C1 segment of cervical spinal cord (tissue), 14 donors: ENCODE data around the gene SLC35F3.
A peak's percentile ranks its signal among the peaks of the same experiment; 100 is the strongest.
"Not testable (repeated sequence)": the region's sequence is repeated elsewhere in the genome, so short reads cannot be mapped to it uniquely, and the experiment has no call there.

ENCODE experiments used
- DNase-seq, 14 donors: peaks; one replicate each; lab custom pipeline; 2025; lab: John Stamatoyannopoulos, UW

The SLC35F3 gene

GRCh38 chr1:233904633-233905415 lies at the start of gene SLC35F3:
SLC35F3 (plus strand) TSS chr1:233904676.
- DNase-seq, result peak in 2 of 14 donors; percentile 22 to 48

- no peak for DNase-seq
These were observed 45.0 kb upstream of the SLC35F3 start for GRCh38 chr1:233859446-233859845.

DNA sequence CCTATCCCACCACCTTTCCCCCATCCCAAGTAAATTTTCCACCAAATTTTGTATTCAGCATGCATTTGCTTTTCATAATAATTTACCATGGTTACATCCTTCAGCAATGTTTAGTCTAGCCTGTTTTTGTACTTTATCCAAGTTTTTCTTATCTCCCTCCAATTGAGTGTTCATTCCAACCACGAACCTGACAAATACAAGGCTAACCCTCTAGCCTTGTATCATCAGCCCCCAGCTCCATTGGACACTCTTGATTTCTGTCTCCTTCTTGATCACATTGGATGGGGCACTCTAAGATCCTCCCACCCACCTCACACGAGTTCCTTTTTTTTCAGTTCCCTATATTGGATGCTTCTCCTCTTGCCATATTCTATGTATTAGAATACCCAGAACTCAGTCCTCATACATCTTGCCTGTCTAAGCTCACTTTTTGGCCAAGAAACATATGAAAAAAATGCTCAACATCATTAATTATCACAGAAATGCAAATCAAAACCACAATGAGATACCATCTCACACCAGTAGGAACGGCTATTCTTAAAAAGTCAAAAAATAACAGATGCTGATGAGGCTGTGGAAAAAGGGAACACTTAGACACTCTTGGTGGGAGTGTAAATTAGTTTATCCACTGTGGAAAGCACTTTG lies 40.5 kb upstream of the SLC35F3 start:
- DNase-seq, result no peak

DNA sequence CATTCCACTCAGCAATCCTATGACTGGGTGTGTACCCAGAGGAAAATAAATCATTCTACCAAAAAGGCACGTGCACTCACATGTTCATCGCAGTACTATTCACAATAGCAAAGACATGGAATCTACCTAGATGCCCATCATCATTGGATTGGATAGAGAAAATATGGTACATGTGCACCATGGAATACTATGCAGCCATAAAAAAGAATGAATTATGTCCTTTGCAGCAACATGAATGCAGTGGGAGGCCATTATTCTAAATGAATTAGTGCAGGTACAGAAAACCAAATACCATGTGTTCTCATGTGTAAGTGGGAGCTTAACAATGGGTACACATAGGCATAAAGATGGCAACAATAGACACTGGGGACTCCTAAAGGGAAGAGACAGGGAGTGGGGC lies 39.9 kb upstream of the SLC35F3 start:
- no peak for DNase-seq

DNA sequence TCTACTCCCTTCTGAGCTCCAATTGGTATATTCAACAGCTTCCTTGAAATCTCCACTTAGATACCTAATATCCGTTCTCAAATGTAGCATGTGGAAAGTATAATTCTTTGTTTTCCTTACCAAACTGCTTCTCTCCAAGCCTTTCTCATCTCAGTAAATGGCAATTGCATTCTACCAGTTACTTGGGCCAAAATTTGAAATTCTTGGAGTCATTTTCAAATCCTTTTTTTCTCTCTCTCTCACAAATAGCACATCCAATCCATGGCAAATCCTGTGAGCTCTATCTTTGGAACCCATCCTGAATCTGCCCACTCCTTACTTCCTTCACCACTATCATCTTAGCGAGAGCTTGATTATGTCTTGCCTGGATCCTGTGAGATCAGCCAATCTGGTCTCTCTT lies 39.3 kb upstream of the SLC35F3 start:
- DNase-seq, result no peak

DNA sequence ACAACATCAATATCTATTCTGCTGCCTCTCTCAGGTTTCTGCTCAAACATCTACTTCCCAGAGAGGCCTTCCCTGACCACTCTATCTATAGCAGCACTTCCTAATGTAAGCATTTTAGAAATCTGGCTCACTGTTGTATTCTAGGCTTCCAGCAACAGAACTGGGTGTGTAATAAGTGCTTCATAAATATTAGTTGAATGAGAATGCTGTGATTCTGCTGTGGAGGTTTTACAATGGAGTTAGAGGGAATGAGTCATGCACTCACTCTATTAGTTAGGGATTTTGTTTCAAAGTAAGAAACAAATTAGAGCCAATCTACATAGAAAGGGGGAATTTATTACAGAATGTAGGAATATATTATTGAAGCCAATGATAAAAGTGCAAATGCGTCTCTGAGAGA lies 38.6 kb upstream of the SLC35F3 start:
- DNase-seq, result no peak

DNA sequence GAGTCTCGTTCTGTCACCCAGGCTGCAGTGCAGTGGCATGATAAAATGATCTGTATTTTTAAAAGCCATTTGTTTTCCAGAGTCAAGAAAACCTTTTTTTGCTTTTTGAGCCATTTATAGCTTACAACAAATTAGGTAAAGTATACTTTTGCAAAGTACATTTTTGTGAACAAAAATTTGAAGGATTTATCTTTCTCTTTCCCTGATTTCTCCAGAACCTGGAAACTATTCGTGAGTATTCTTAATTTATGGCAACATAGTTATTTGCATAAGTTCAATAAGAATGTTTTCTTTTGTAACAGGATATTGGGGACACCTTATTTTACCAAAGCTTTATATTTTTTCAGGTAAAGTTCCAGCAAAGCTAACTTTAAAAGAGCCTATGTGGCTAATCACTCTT lies 37.4 kb upstream of the SLC35F3 start:
- DNase-seq, result no peak

DNA sequence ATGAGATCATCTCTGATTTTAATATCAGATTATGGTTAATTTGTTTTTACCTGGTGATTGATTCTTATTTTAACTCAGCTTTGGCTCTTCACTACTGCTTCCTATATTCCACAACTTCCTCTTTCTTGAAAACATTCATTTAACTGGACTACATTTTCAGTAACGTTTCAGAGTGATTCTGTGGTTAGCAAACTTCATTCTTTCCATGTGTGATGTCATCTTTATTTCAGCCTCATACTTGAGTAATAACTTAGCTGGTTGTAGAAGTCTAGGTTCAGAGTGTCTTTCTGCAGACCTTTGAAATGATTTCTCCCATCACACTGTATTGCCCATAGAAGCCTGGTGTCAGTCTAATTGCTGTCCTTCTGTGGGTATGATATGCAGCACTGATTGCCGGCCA lies 36.0 kb upstream of the SLC35F3 start:
- no peak for DNase-seq

DNA sequence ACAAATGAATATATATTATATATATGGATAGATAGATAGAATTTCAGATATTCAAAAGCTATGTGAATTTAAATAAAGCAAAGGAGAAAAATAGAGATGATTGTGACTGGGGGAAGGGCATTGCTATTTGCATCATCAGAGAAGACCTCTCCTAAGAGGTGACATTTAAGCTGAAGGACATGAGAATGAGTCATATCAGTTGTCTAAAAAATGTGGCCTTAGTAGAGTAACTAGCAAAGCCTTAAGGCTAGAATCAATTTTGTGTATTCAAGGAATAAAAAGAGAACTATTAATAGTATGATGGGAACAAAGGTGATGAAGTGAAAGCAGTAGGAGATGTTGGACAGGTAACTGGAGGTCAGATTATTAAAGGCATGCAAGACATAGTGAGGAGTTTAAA lies 34.8 kb upstream of the SLC35F3 start:
- no peak for DNase-seq

DNA sequence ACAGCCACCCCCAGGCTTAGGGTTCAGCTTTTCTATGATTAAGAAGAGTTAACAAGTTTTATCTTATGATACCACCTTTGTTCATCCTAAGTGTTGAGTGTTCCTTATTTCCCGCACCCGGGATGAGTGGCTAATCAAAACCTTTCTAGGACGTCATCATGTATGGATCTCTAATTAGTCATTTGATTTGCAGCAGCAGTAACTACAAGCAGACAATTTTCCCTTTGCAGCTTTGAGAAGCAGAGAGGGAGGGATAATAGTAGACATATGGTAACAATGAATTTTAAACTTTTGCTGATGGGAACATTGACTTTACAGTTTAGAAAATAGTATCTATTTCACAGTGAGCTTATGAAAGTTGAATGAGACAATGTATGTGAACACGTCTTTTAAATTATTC lies 30.8 kb upstream of the SLC35F3 start:
- DNase-seq, result no peak

GRCh38 chr1:233879841-233880240 lies 24.6 kb upstream of the SLC35F3 start:
- DNase-seq, result no peak

DNA sequence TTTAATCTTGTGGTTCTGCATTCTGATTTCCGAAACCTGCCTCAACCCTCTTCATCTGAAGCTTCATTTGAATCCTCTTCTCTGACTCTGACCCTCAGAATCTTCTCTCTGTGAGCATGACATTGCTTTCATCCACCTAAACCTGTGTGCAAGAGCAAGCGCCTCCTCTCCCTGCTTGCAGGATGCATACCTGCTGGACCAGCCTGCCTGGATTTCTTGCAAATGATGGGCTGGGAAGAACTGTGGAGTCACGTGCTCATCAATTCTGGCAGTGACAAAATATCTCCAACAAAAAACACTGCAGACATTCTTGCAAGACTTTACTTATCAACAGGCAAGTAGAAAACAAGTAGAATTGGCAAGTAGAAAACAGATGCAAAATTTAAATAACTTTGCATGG lies 20.8 kb upstream of the SLC35F3 start:
- DNase-seq, result no peak

DNA sequence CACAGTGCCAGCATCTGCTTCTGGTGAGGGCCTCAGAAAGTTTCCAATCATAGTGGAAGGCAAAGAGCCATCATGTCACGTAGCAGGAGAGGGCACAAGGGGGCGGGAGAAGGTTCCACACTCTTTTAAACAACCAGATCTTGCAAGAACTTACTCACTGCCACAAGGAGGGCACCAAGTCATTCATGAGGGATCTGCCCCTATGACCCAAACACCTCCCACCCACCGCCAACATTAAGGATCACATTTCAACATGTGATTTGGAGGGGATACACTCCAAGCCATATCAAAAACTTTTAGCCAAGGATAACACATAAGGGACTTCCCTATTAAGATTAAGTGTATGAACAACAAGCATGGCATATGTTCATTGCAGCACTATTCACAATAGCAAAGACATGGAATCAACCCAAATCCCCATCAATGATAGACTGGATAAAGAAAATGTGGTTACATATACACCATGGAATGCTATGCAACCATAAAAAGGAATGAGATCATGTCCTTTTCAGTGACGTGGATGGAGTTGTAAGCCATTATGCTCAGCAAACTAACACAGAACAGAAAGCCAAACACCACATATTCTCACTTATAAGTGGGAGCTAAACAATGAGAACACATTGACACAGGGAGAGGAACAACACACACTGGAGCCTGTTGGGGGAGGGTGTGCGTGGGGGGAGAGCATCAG lies 19.9 kb upstream of the SLC35F3 start:
- DNase-seq, result no peak

DNA sequence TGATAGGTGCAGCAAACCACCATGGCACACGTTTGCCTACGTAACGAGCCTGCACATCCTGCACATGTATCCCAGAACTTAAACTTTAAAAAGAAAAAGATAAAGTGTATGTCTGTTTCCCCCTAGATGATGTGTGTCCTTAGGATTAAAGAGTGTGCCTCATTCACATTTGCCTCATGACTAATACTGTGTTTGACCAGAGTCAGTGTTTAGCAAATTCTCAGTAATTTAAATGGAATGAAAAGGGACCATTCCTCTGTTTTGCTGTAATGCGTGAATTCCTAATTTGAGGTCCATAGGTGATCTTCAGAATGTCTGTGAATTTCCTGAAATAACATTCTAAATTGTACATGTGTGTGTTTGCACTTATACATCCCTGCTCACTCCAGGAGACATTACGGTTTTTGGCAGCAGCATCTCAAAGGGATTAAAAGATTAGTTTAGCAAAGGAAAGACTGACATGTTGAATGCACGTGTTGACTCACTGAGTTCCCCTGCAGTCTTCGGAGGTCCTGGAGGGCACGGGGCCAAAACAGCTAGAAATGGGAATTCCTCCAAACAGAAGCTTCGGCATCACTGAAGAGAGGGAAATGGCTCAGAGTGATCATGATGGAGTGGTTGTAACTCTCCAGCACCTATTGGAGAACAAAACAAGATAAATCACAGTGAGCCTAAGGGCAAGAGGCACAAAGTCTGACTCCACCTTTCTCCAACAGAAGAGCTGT lies 19.1 kb upstream of the SLC35F3 start:
- DNase-seq, result no peak

DNA sequence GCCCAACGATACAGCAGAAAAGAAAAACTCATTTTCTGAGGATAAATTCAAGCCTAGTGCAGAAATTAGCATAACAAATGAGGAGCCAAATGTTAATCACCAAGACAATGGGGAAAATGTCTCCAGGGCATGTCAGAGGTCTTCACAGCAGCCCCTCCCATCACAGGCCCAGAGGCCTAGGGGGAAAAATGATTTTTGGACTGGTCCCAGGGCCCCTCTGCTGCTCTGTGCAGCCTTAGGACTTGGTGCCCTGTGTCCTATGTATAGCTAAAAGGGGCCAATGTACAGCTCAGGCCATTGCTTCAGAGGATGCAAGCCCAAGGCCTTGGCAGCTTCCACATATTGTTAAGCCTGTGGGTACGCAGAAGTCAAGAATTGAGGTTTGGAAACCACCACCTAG lies 13.3 kb upstream of the SLC35F3 start:
- DNase-seq, result not testable (repeated sequence)

- no peak for DNase-seq
These were observed 6.9 kb upstream of the SLC35F3 start for GRCh38 chr1:233897325-233898162.

- no peak for DNase-seq
These were observed 3.0 kb upstream of the SLC35F3 start for GRCh38 chr1:233901495-233901894.

DNA sequence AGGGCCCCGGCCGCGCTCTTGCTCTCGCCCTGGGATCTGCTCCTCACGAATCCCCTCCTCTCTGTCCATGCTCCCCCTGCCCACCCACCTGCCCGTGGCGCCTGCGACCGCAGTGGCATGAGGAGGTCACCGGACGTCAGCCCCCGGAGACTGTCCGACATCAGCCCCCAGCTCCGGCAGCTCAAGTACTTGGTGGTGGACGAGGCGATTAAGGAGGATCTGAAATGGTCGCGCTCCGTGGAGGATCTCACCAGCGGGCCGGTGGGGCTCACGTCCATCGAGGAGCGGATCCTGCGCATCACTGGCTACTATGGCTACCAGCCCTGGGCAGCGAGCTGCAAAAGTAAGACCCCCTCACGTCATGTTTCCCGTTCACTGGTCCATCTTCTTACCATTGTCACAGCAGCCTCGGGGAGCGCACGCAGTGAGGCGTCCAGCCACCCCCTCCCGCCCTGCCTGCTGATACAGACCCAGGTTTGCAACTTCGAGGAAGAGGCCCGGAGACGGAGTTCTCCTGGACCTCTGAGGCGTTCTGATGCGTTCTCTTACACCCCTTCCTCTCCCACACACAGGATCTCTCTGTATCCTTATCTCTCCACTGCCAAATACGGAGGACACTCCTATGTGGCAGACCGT lies 1.1 kb downstream of the SLC35F3 start:
- peak in 2 of 14 donors; percentile 1 to 43 for DNase-seq

GRCh38 chr1:233907151-233907550 lies 2.7 kb downstream of the SLC35F3 start:
- DNase-seq, result peak in 1 of 14 donors; percentile 50

- DNase-seq, result no peak
These were observed 3.6 kb downstream of the SLC35F3 start for GRCh38 chr1:233908092-233908491.

DNA sequence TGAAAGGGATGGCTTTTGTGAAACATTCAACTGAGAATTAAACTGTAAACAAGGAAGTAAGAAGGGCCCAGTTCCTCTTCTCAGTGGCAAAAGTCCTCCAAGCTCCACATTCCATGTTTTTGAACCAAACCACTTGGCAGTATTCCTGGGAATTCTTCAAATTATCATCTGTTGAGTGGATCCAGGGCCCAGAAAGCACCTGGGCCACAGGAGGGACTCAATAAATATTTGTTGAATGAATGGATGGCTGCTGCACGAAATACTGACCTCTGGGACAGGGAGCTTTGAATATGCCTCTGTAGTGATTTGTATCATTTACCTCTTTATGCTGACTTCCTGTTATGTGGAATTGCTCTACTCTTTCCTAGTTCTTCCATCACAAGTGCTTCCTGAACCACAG lies 4.7 kb downstream of the SLC35F3 start:
- no peak for DNase-seq
